Natural killer cell (primary cell): ENCODE measurements around the gene AR. TPM values are rescaled to one million over a fixed set of nuclear protein-coding genes. Genes with fewer than 3 reads are reported as not detected.

ENCODE experiments used
- ATAC-seq, 3 donors: fragments of 150-1000 bp in 2 of 3; fragments of 200-7000 bp in 1 of 3; cut with Tn5 transposase; 1 replicate in 1 of 3; 2 replicates in 2 of 3; pipeline ENCODE4 v1.10.0; 2021; ENCODE audit warnings: mild to moderate bottlenecking in 2 of 3, moderate library complexity in 2 of 3
- DNase-seq, 2 donors: peaks; one replicate each; pipeline versions ENCODE4 v3.0.0 to v3.0.0-alpha.2; 2013 to 2021; ENCODE audit warnings: mixed read lengths in 1 of 2
- H3K27ac ChIP-seq: one replicate; pipeline ENCODE4 v1.5.1; 2013; ENCODE audit warnings: mild to moderate bottlenecking, low read length
- H3K27me3 ChIP-seq: one replicate; pipeline ENCODE4 v1.6.1; 2013; ENCODE audit warnings: low read length; ENCODE audit not compliant: control insufficient read depth, insufficient read depth
- H3K36me3 ChIP-seq: one replicate; pipeline ENCODE4 v1.6.1; 2013; ENCODE audit warnings: low read length; ENCODE audit not compliant: control insufficient read depth, insufficient read depth
- H3K4me1 ChIP-seq: one replicate; pipeline ENCODE4 v1.6.1; 2013; ENCODE audit warnings: low read length; ENCODE audit not compliant: control insufficient read depth, insufficient read depth
- H3K4me3 ChIP-seq: one replicate; pipeline ENCODE4 v1.5.1; 2013; ENCODE audit warnings: low read length
- H3K9me3 ChIP-seq: one replicate; pipeline ENCODE4 v1.6.1; 2013; ENCODE audit warnings: low read length; ENCODE audit not compliant: control insufficient read depth, insufficient read depth
- H3K27ac Mint-ChIP-seq, 2 donors: one replicate each; pipeline ENCODE4 v1.8.0; 2022; ENCODE audit warnings: mild to moderate bottlenecking in 2 of 2, mixed read lengths in 2 of 2, moderate library complexity in 1 of 2
- H3K27me3 Mint-ChIP-seq, 2 donors: one replicate each; pipeline ENCODE4 v1.8.0; 2022; ENCODE audit warnings: low read depth in 2 of 2, mixed read lengths in 2 of 2
- H3K36me3 Mint-ChIP-seq: one replicate; pipeline ENCODE4 v1.8.0; 2022; ENCODE audit warnings: mixed read lengths
- H3K4me1 Mint-ChIP-seq, 2 donors: one replicate each; pipeline ENCODE4 v1.8.0; 2022; ENCODE audit warnings: mixed read lengths in 2 of 2
- H3K4me3 Mint-ChIP-seq: one replicate; pipeline ENCODE4 v1.8.0; 2022; ENCODE audit warnings: mild to moderate bottlenecking, moderate library complexity, mixed read lengths
- H3K9me3 Mint-ChIP-seq, 2 donors: one replicate each; pipeline ENCODE4 v1.8.0; 2022; ENCODE audit warnings: mixed read lengths in 2 of 2
- CTCF ChIP-seq: fragments of 200-600 bp; IDR thresholded peaks from one replicate; pipeline ENCODE4 v1.8.0; 2022; ENCODE audit warnings: antibody characterized with exemption
- WGBS: methylation state at CpG from one replicate; pipeline ENCODE4 v1.1.7; 2013; ENCODE audit warnings: missing lambda C conversion rate; ENCODE audit not compliant: insufficient coverage; 5-methylcytosine and 5-hydroxymethylcytosine counted together
- intact Hi-C: fragments of 100-400 bp; cut with micrococcal nuclease; formaldehyde crosslinking; loops from one replicate; pipeline ENCODE4 v1.14.2; 2022
- total RNA-seq, 4 donors: library from RNA; stranded (reverse); fragments of 120-200 nt in 1 of 4; gene quantifications; one replicate each; pipeline versions ENCODE4 v1.2.3 to v1.2.4, GENCODE V29; 2013 to 2022

The AR gene
- under 1 TPM in 1 of 3 donors, not detected in 2; 0.02 TPM for total RNA-seq
- total RNA-seq (2013) = 0.20 TPM

GRCh38 chrX:67543818-67544217, at the start of gene AR:
TSS of gene AR (plus strand) at chrX:67544021. CDS start at chrX:67545147, 1,126 bp downstream.
- DNase-seq (no peak), ATAC-seq (no peak)
- Histone ChIP-seq H3K36me3 (no peaks in the 10 kb centered on the region), H3K4me1 (peaks cover 3% of the 10 kb centered on the region), H3K27me3 (peaks cover 7% of the 10 kb centered on the region), H3K9me3 (no peaks in the 10 kb centered on the region), H3K4me3 (no peak within 1 kb of the TSS), H3K27ac (no peak within 1 kb of the TSS)
- H3K36me3 Mint-ChIP-seq = no peaks in the 10 kb centered on the region
- H3K4me3 Mint-ChIP-seq = peak within 1 kb of the TSS; percentile 65
- intact Hi-C loops = no loop called here
- no peak within 1 kb of the TSS for H3K27ac Mint-ChIP-seq
- peaks cover 29 to 39% of the 10 kb centered on the region in 2 donors for H3K27me3 Mint-ChIP-seq
- peaks cover 0 to 5% of the 10 kb centered on the region in 2 donors for H3K9me3 Mint-ChIP-seq
- under 1% methylated on average over 30 of the region's 30 CpGs for WGBS
- no peak for TF ChIP-seq CTCF
- no peaks in the 10 kb centered on the region for H3K4me1 Mint-ChIP-seq

GRCh38 chrX:67500617-67501016, 43.2 kb upstream of the AR start:
- H3K27me3 Mint-ChIP-seq = peaks cover 0 to 5% of the 10 kb centered on the region in 2 donors
- Histone ChIP-seq H3K9me3 (no peaks in the 10 kb centered on the region), H3K36me3 (no peaks in the 10 kb centered on the region), H3K4me1 (no peaks in the 10 kb centered on the region), H3K27me3 (no peaks in the 10 kb centered on the region), H3K4me3 (no peak overlapping the region), H3K27ac (no peak overlapping the region)
- no peaks in the 10 kb centered on the region for H3K4me1 Mint-ChIP-seq
- DNase-seq (no peak), ATAC-seq (no peak)
- no CpG with 5 or more reads among the region's 1 CpG for WGBS
- no peak for TF ChIP-seq CTCF
- peaks cover 0 to 9% of the 10 kb centered on the region in 2 donors for H3K9me3 Mint-ChIP-seq
- intact Hi-C loops = no loop called here
- no peak overlapping the region for H3K27ac Mint-ChIP-seq
- H3K4me3 Mint-ChIP-seq = no peak overlapping the region
- H3K36me3 Mint-ChIP-seq = peaks cover 8% of the 10 kb centered on the region

GRCh38 chrX:67503004-67503403, 40.8 kb upstream of the AR start:
- H3K36me3 ChIP-seq = no peaks in the 10 kb centered on the region
- no peaks in the 10 kb centered on the region for H3K9me3 ChIP-seq
- Mint-ChIP-seq H3K27me3 (peaks cover 0 to 5% of the 10 kb centered on the region in 2 donors), H3K4me3 (no peak overlapping the region), H3K36me3 (peaks cover 8% of the 10 kb centered on the region), H3K27ac (no peak overlapping the region), H3K9me3 (peaks cover 0 to 9% of the 10 kb centered on the region in 2 donors), H3K4me1 (no peaks in the 10 kb centered on the region)
- no peak for DNase-seq
- H3K27ac ChIP-seq = no peak overlapping the region
- TF ChIP-seq CTCF = no peak
- no peaks in the 10 kb centered on the region for H3K27me3 ChIP-seq
- no peak for ATAC-seq
- no peaks in the 10 kb centered on the region for H3K4me1 ChIP-seq
- intact Hi-C loops = no loop called here
- no peak overlapping the region for H3K4me3 ChIP-seq

- Mint-ChIP-seq H3K4me1 (no peaks in the 10 kb centered on the region), H3K27ac (no peak overlapping the region), H3K4me3 (no peak overlapping the region), H3K36me3 (peaks cover 8% of the 10 kb centered on the region), H3K9me3 (peaks cover 0 to 9% of the 10 kb centered on the region in 2 donors), H3K27me3 (peaks cover 0 to 5% of the 10 kb centered on the region in 2 donors)
- Histone ChIP-seq H3K4me3 (no peak overlapping the region), H3K27me3 (no peaks in the 10 kb centered on the region), H3K9me3 (no peaks in the 10 kb centered on the region), H3K36me3 (no peaks in the 10 kb centered on the region), H3K27ac (no peak overlapping the region), H3K4me1 (no peaks in the 10 kb centered on the region)
- no peak for TF ChIP-seq CTCF
- DNase-seq (no peak), ATAC-seq (no peak)
- intact Hi-C loops = no loop called here
- no CpG with 5 or more reads among the region's 2 CpGs for WGBS
These were observed 40.4 kb upstream of the AR start for GRCh38 chrX:67503453-67503852.
